ENCODE measurements around the gene EIF4ENIF1.

DNA sequence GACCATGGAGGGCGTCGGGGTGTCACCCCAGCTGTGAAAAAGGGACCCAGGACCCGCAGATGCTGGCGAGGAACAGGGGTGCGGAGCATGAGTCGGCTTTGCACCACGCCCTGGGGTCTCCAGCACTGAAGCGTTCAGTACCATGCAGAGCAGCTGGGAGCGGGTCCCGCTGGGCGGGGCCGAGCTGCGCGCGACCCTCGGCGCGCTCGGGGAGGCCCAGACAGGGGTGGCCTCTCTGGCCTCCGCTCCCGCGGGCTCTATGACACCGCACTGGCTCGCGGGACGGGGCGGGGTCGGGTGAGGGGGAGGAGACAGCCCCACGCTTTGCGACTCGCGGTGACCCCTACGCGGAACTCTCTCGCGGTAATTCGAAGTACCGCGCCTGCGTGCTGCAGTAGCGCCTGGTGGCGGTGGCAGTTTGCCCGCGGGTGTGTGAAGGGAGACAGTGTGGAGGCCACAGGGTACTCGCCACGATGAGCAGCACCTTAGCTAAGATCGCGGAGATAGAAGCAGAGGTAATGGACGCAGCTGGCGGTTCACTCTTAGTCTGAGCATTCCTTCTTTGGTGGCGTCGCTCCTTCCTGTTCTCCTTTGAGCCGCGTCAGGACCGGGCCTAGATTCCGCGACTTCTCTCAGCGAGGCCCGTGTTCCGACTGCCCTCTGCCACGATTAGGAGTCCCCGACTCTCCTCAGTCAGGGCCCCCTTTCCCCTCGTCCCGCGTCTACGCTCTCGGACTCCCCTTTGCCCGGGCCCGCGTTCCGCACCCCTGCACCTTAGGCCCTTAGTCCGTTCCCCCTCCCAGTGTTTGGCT is 90.2 kb downstream of the EIF4ENIF1 start, which contains the start of gene DRG1:
- TF ChIP-seq YY1 (IDR thresholded peaks at IDR 0.05; ENCODE audit: insufficient read depth, insufficient read length) (no peak), ZNF274 (IDR thresholded peaks at IDR 0.05; ENCODE audit: low read depth, low read length) (no peak)

Data from NT2/D1 (cell line).